HEK293 (cell line): ENCODE data around the gene METTL26.
A peak's percentile ranks its signal among the peaks of the same experiment; 100 is the strongest.

ENCODE experiments used
- ATF2 ChIP-seq: fragments of 450-650 bp; formaldehyde crosslinking; IDR thresholded peaks from 2 replicates; pipeline ENCODE4 v1.5.1; 2016; ENCODE audit warnings: missing biosample characterization, missing genetic modification characterization, low read depth
- CTCF ChIP-seq: fragments of 450-650 bp; formaldehyde crosslinking; IDR thresholded peaks from 2 replicates; pipeline ENCODE4 v1.5.1; 2016; ENCODE audit warnings: missing biosample characterization, missing genetic modification characterization
- FEZF1 ChIP-seq: fragments of 450-650 bp; formaldehyde crosslinking; IDR thresholded peaks from 2 replicates; pipeline ENCODE4 v1.5.1; 2016; ENCODE audit warnings: missing biosample characterization, missing genetic modification characterization
- GLIS1 ChIP-seq: fragments of 450-650 bp; formaldehyde crosslinking; IDR thresholded peaks from 2 replicates; pipeline ENCODE4 v1.5.1; 2016; ENCODE audit warnings: missing biosample characterization, missing genetic modification characterization
- GLIS2 ChIP-seq: fragments of 450-650 bp; formaldehyde crosslinking; IDR thresholded peaks from 2 replicates; pipeline ENCODE4 v1.5.1; 2016; ENCODE audit warnings: missing biosample characterization, missing genetic modification characterization
- KLF1 ChIP-seq: fragments of 450-650 bp; formaldehyde crosslinking; IDR thresholded peaks from 2 replicates; pipeline ENCODE4 v1.5.1; 2016; ENCODE audit warnings: missing biosample characterization, missing genetic modification characterization
- KLF7 ChIP-seq: fragments of 450-650 bp; formaldehyde crosslinking; IDR thresholded peaks from 2 replicates; pipeline ENCODE4 v1.5.1; 2016; ENCODE audit warnings: missing biosample characterization, missing genetic modification characterization, borderline replicate concordance
- KLF9 ChIP-seq: fragments of 450-650 bp; formaldehyde crosslinking; IDR thresholded peaks from 2 replicates; pipeline ENCODE4 v1.5.1; 2016; ENCODE audit warnings: missing biosample characterization, missing genetic modification characterization, low read depth
- MEIS1 ChIP-seq: sonication (generic); formaldehyde crosslinking; IDR thresholded peaks from 2 replicates; pipeline ENCODE4 v1.8.1; 2022; ENCODE audit warnings: missing genetic modification reagents, mild to moderate bottlenecking, borderline replicate concordance
- SALL2 ChIP-seq: fragments of 450-650 bp; formaldehyde crosslinking; IDR thresholded peaks from 2 replicates; pipeline ENCODE4 v1.5.0; 2017; ENCODE audit warnings: missing biosample characterization, mild to moderate bottlenecking, missing genetic modification characterization, borderline replicate concordance
- SCRT2 ChIP-seq: fragments of 450-650 bp; formaldehyde crosslinking; IDR thresholded peaks from 2 replicates; pipeline ENCODE4 v1.5.1; 2016; ENCODE audit warnings: missing biosample characterization, missing genetic modification characterization
- ZBTB26 ChIP-seq: fragments of 450-650 bp; formaldehyde crosslinking; optimal IDR thresholded peaks from 2 replicates; pipeline ENCODE3; 2016; ENCODE audit warnings: missing biosample characterization, mild to moderate bottlenecking, missing genetic modification characterization
- ZIC2 ChIP-seq: fragments of 450-650 bp; formaldehyde crosslinking; IDR thresholded peaks from 2 replicates; pipeline ENCODE4 v1.5.1; 2016; ENCODE audit warnings: missing biosample characterization, missing genetic modification characterization
- ZNF146 ChIP-seq: fragments of 450-650 bp; formaldehyde crosslinking; IDR thresholded peaks from 2 replicates; pipeline ENCODE4 v1.5.1; 2016; ENCODE audit warnings: missing biosample characterization, missing genetic modification characterization
- ZNF169 ChIP-seq: fragments of 450-650 bp; formaldehyde crosslinking; IDR thresholded peaks from 2 replicates; pipeline ENCODE4 v1.5.1; 2016; ENCODE audit warnings: missing biosample characterization, missing genetic modification characterization
- ZNF221 ChIP-seq: fragments of 450-650 bp; formaldehyde crosslinking; IDR thresholded peaks from 2 replicates; pipeline ENCODE4 v1.5.1; 2017; ENCODE audit warnings: missing biosample characterization, missing genetic modification characterization, borderline replicate concordance
- ZNF248 ChIP-seq: fragments of 450-650 bp; formaldehyde crosslinking; IDR thresholded peaks from 2 replicates; pipeline ENCODE4 v1.5.1; 2017; ENCODE audit warnings: missing biosample characterization, missing genetic modification characterization
- ZNF433 ChIP-seq: fragments of 450-650 bp; formaldehyde crosslinking; IDR thresholded peaks from 2 replicates; pipeline ENCODE4 v1.5.1; 2016; ENCODE audit warnings: missing biosample characterization, missing genetic modification characterization, low read depth
- ZNF501 ChIP-seq: fragments of 450-650 bp; formaldehyde crosslinking; IDR thresholded peaks from 2 replicates; pipeline ENCODE4 v1.5.1; 2016; ENCODE audit warnings: missing biosample characterization, missing genetic modification characterization
- ZNF514 ChIP-seq: fragments of 450-650 bp; formaldehyde crosslinking; IDR thresholded peaks from 2 replicates; pipeline ENCODE4 v1.5.1; 2016; ENCODE audit warnings: missing biosample characterization, missing genetic modification characterization
- ZNF560 ChIP-seq: fragments of 450-650 bp; formaldehyde crosslinking; IDR thresholded peaks from 2 replicates; pipeline ENCODE4 v1.5.1; 2017; ENCODE audit warnings: missing biosample characterization, missing genetic modification characterization, borderline replicate concordance
- ZNF585B ChIP-seq: fragments of 450-650 bp; formaldehyde crosslinking; IDR thresholded peaks from 2 replicates; pipeline ENCODE4 v1.5.1; 2016; ENCODE audit warnings: missing biosample characterization, missing genetic modification characterization
- ZNF610 ChIP-seq: fragments of 450-650 bp; formaldehyde crosslinking; IDR thresholded peaks from 2 replicates; pipeline ENCODE4 v1.5.1; 2016; ENCODE audit warnings: missing biosample characterization, missing genetic modification characterization, borderline replicate concordance
- ZNF785 ChIP-seq: fragments of 450-650 bp; formaldehyde crosslinking; IDR thresholded peaks from 2 replicates; pipeline ENCODE4 v1.5.1; 2016; ENCODE audit warnings: missing biosample characterization, missing genetic modification characterization
- ZSCAN16 ChIP-seq: fragments of 450-650 bp; formaldehyde crosslinking; IDR thresholded peaks from 2 replicates; pipeline ENCODE4 v1.5.1; 2016; ENCODE audit warnings: missing biosample characterization, missing genetic modification characterization
- ZSCAN5A ChIP-seq: fragments of 450-650 bp; formaldehyde crosslinking; IDR thresholded peaks from 2 replicates; pipeline ENCODE4 v1.5.1; 2016; ENCODE audit warnings: missing biosample characterization, missing genetic modification characterization
- TF ChIP-seq, protein P1 (sequence below): fragments of 450-650 bp; formaldehyde crosslinking; IDR thresholded peaks from 2 replicates; pipeline ENCODE4 v1.5.1; 2016; ENCODE audit warnings: missing biosample characterization, missing genetic modification characterization
- TF ChIP-seq, protein P2 (sequence below): fragments of 450-650 bp; formaldehyde crosslinking; IDR thresholded peaks from 2 replicates; pipeline ENCODE4 v1.5.1; 2017; ENCODE audit warnings: missing biosample characterization, missing genetic modification characterization
- TF ChIP-seq, protein P3 (sequence below): IDR thresholded peaks from 2 replicates; pipeline ENCODE4 v1.6.1; 2011; ENCODE audit warnings: mild to moderate bottlenecking, low read depth, low read length, borderline replicate concordance

Gene METTL26

DNA sequence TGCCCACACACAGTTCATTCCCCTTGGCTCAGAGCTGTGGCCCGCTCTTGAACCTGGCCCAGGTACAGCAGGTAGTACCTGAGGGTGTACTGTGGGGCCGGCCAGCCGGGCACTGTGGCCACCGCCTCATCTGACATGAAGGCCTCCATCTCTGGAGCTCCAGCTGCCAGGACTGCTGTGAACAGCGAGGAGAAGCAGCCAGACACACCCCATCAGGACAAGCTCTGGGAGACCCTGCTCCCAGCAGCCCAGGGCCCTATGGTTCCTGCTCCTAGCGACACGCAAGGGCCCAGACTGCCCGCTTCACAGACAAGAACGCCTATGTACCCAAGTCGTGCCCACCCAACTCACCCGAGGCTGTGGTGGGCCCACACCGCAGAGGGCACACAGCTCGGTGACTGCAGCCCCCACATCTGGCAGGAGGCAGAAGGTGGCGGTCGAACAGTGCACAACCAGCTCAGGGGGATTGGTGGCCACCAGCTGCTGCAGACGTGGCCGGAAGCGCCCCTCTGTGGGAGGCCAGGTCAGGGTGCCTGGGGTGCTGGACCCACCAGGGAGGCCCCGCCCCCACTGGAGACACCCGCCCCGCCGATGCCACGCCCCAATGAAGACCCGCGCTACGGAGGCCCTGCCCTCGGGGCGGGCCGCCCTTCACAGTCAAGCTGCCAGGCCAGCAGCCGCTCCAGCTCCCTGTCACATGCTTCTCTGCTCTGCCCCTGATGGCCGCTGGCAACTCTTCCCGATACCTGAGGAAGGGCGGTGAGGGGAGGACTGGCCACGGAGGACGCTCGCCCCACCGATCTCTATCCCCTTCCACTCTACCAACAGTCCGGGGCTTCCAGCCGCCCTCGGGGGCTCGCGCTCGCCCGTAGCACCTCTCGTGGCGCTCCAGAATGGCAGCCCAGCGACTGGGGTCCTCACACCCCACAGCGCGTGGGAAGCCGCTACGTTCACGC lies 43.0 kb upstream of the METTL26 start (continued):
- TF ChIP-seq GLIS2 (tag by site-specific recombination) (peak; percentile 97), SCRT2 (no peak), GLIS1 (tag by site-specific recombination) (peak; percentile 97), KLF9 (tag by site-specific recombination) (peak; percentile 91), ZIC2 (tag by site-specific recombination) (peak; percentile 88), ZNF501 (tag by site-specific recombination) (no peak; the same call in none of the 2 replicates), ZNF221 (no peak), ZNF785 (no peak), CTCF (no peak), ATF2 (no peak), ZSCAN16 (tag by site-specific recombination) (no peak), KLF7 (tag by site-specific recombination) (peak; percentile 75; the same call in 1 of the 2 replicates), ZNF146 (tag by site-specific recombination) (no peak), MEIS1 (no peak), ZNF514 (tag by site-specific recombination) (no peak), ZNF585B (tag by site-specific recombination) (no peak), FEZF1 (tag by site-specific recombination) (no peak), ZBTB26 (tag by site-specific recombination) (peak; percentile 74), SALL2 (tag by site-specific recombination) (no peak), ZNF169 (tag by site-specific recombination) (no peak), ZNF248 (tag by site-specific recombination) (no peak), ZNF433 (tag by site-specific recombination) (no peak), ZNF560 (tag by site-specific recombination) (no peak), KLF1 (tag by site-specific recombination) (peak; percentile 92), ZNF610 (tag by site-specific recombination) (peak; percentile 96), ZSCAN5A (no peak)
- TF ChIP-seq, protein P1, sequence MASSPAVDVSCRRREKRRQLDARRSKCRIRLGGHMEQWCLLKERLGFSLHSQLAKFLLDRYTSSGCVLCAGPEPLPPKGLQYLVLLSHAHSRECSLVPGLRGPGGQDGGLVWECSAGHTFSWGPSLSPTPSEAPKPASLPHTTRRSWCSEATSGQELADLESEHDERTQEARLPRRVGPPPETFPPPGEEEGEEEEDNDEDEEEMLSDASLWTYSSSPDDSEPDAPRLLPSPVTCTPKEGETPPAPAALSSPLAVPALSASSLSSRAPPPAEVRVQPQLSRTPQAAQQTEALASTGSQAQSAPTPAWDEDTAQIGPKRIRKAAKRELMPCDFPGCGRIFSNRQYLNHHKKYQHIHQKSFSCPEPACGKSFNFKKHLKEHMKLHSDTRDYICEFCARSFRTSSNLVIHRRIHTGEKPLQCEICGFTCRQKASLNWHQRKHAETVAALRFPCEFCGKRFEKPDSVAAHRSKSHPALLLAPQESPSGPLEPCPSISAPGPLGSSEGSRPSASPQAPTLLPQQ (tag by site-specific recombination) = peak; percentile 99
- TF ChIP-seq, protein P2, sequence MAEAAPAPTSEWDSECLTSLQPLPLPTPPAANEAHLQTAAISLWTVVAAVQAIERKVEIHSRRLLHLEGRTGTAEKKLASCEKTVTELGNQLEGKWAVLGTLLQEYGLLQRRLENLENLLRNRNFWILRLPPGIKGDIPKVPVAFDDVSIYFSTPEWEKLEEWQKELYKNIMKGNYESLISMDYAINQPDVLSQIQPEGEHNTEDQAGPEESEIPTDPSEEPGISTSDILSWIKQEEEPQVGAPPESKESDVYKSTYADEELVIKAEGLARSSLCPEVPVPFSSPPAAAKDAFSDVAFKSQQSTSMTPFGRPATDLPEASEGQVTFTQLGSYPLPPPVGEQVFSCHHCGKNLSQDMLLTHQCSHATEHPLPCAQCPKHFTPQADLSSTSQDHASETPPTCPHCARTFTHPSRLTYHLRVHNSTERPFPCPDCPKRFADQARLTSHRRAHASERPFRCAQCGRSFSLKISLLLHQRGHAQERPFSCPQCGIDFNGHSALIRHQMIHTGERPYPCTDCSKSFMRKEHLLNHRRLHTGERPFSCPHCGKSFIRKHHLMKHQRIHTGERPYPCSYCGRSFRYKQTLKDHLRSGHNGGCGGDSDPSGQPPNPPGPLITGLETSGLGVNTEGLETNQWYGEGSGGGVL = 0 out of 2 replicates have a peak, but pooled peaks have one; percentile 5
- TF ChIP-seq, protein P3, sequence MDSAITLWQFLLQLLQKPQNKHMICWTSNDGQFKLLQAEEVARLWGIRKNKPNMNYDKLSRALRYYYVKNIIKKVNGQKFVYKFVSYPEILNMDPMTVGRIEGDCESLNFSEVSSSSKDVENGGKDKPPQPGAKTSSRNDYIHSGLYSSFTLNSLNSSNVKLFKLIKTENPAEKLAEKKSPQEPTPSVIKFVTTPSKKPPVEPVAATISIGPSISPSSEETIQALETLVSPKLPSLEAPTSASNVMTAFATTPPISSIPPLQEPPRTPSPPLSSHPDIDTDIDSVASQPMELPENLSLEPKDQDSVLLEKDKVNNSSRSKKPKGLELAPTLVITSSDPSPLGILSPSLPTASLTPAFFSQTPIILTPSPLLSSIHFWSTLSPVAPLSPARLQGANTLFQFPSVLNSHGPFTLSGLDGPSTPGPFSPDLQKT = no peak
